Hepatocyte (in vitro differentiated cells): Measurements from ENCODE around the gene OR6B3. TPM values are rescaled to one million over a fixed set of nuclear protein-coding genes. Genes with fewer than 3 reads are reported as not detected.

Source experiments
- DNase-seq: peaks from one replicate; pipeline ENCODE4 v3.0.0-alpha.2; 2016; ENCODE audit warnings: low spot score
- H2AFZ ChIP-seq: fragments of 200-600 bp; sonication (generic); 2 replicates; pipeline ENCODE4 v1.6.0; 2016; ENCODE audit warnings: antibody characterized with exemption, mild to moderate bottlenecking
- H3K27ac ChIP-seq: fragments of 200-600 bp; sonication (generic); 2 replicates; pipeline ENCODE4 v1.5.1; 2016; ENCODE audit warnings: mild to moderate bottlenecking
- H3K27me3 ChIP-seq: fragments of 200-600 bp; sonication (generic); 2 replicates; pipeline ENCODE4 v1.6.1; 2016
- H3K36me3 ChIP-seq: fragments of 200-600 bp; sonication (generic); replicated peaks from 2 replicates; pipeline ENCODE4 v1.5.1; 2016; ENCODE audit warnings: low read depth; ENCODE audit not compliant: insufficient read depth
- H3K4me1 ChIP-seq: fragments of 200-600 bp; sonication (generic); 2 replicates; pipeline ENCODE4 v1.5.1; 2016; ENCODE audit warnings: mild to moderate bottlenecking, moderate library complexity; ENCODE audit not compliant: insufficient read depth
- H3K4me2 ChIP-seq: fragments of 200-600 bp; sonication (generic); 2 replicates; pipeline ENCODE4 v1.6.0; 2016
- H3K4me3 ChIP-seq: fragments of 200-600 bp; sonication (generic); 2 replicates; pipeline ENCODE4 v1.5.1; 2016; ENCODE audit warnings: mild to moderate bottlenecking
- H3K79me2 ChIP-seq: fragments of 200-600 bp; sonication (generic); 2 replicates; pipeline ENCODE4 v1.6.0; 2017; ENCODE audit warnings: mild to moderate bottlenecking
- H3K9me2 ChIP-seq: fragments of 200-600 bp; sonication (generic); replicated peaks from 2 replicates; pipeline ENCODE4 v1.6.0; 2017; ENCODE audit warnings: mild to moderate bottlenecking; ENCODE audit not compliant: insufficient read depth
- H3K9me3 ChIP-seq: fragments of 200-600 bp; sonication (generic); 2 replicates; pipeline ENCODE4 v1.5.1; 2016; ENCODE audit warnings: low read depth, mild to moderate bottlenecking
- H4K20me1 ChIP-seq: fragments of 200-600 bp; sonication (generic); 2 replicates; pipeline ENCODE4 v1.6.0; 2016; ENCODE audit warnings: mild to moderate bottlenecking; ENCODE audit not compliant: insufficient read depth, poor library complexity, severe bottlenecking
- CTCF ChIP-seq: fragments of 200-600 bp; sonication (generic); IDR thresholded peaks from 2 replicates; pipeline ENCODE4 v1.5.1; 2016; ENCODE audit warnings: antibody characterized with exemption, mild to moderate bottlenecking; ENCODE audit not compliant: poor library complexity
- EZH2 ChIP-seq: fragments of 200-600 bp; sonication (generic); IDR thresholded peaks from 2 replicates; pipeline ENCODE4 v1.6.1; 2016; ENCODE audit warnings: antibody characterized with exemption, mild to moderate bottlenecking, borderline replicate concordance
- EZH2phosphoT487 ChIP-seq: fragments of 200-600 bp; sonication (generic); IDR thresholded peaks from one replicate; pipeline ENCODE4 v1.6.1; 2018; ENCODE audit warnings: antibody characterized with exemption, mild to moderate bottlenecking, low read depth, moderate library complexity; ENCODE audit not compliant: unreplicated experiment, severe bottlenecking
- WGBS: methylation state at CpG from one replicate; pipeline ENCODE4 v1.1.6; 2016; ENCODE audit warnings: low lambda C conversion rate; ENCODE audit errors: missing lambda C conversion rate; 5-methylcytosine and 5-hydroxymethylcytosine counted together
- polyA plus RNA-seq: library from polyadenylated mRNA; unstranded; fragments of >200 nt; fragmentation: Nextera tagmentation; extraction: Ambion mirVana; gene quantifications from 2 replicates; pipeline ENCODE4 v1.2.1, GENCODE V29; 2016
- total RNA-seq: library from RNA; depleted of rRNA; stranded (reverse); fragments of >200 nt; gene quantifications from 2 replicates; pipeline ENCODE4 v1.2.3, GENCODE V29; 2014

The OR6B3 gene
- total and polyA plus RNA-seq, 2 experiments from 2014 or later, result not detected

DNA sequence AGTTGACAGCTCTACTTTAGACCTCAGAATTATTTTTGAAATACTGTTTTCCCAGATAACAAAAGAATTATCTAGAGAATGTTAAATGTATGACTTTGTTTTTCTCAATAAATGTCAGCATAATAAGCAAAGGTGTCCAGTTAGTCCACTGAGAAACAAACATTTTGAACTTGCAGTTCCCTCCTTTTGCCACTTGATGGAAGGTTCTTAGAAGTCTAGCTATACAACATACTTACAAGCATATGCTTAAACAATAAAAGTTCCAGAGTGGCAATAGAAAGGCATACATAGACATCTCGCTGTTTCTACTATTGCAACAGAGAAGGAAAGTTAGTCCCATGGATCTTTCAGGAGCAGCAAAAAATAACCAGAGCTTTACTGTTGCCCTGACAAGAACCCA is 40.0 kb downstream of the OR6B3 start:
- Histone ChIP-seq H3K9me2 (no peaks in the 10 kb centered on the region), H2AFZ (no peak overlapping the region), H3K36me3 (no peaks in the 10 kb centered on the region), H3K4me3 (no peak overlapping the region), H3K79me2 (no peaks in the 10 kb centered on the region), H4K20me1 (no peaks in the 10 kb centered on the region), H3K27ac (no peak overlapping the region), H3K4me1 (no peaks in the 10 kb centered on the region), H3K4me2 (no peak overlapping the region), H3K9me3 (no peaks in the 10 kb centered on the region), H3K27me3 (no peaks in the 10 kb centered on the region)
- whole genome bisulfite sequencing, result 100% methylated on average over 1 of the region's 1 CpG
- DNase-seq, result peak; percentile 4
- peak; percentile 14 for TF ChIP-seq CTCF
- TF ChIP-seq EZH2, result no peak

GRCh38 chr2:240002983-240003382 is 50.3 kb downstream of the OR6B3 start:
- no peak overlapping the region for H3K4me2 ChIP-seq
- H3K9me3 ChIP-seq, result no peaks in the 10 kb centered on the region

DNA sequence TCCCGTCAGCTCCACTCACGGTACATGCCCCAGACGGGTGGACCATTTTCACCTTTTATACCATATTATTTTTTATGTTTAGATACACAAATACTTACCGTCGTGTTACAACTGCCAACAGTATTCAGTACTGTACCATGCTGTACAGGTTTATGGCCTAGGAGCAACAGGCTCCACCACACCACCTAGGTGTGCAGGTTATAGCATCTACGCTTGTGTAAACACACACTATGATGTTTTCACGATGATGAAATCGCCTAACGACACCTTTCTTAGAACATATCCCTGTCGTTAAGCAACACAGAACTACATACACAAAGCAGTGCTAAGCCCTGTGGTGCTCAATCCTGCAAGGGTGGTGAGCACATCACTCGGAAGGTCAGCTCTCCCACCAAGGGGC is 52.6 kb downstream of the OR6B3 start:
- H3K4me1 ChIP-seq, result no peaks in the 10 kb centered on the region
- TF ChIP-seq EZH2phosphoT487 (no peak), CTCF (no peak), EZH2 (no peak)
- H3K9me2 ChIP-seq, result no peaks in the 10 kb centered on the region
- no peak overlapping the region for H3K4me3 ChIP-seq
- no peaks in the 10 kb centered on the region for H3K9me3 ChIP-seq
- no peaks in the 10 kb centered on the region for H3K36me3 ChIP-seq
- DNase-seq, result no peak
- H4K20me1 ChIP-seq, result peaks cover 3% of the 10 kb centered on the region
- no peak overlapping the region for H3K27ac ChIP-seq
- no peaks in the 10 kb centered on the region for H3K79me2 ChIP-seq
- no peak overlapping the region for H2AFZ ChIP-seq
- no peak overlapping the region for H3K4me2 ChIP-seq
- H3K27me3 ChIP-seq, result no peaks in the 10 kb centered on the region
- 90% methylated on average over 11 of the region's 11 CpGs for WGBS

More at GRCh38 chr2:240002983-240003382, 50.3 kb downstream of the OR6B3 start:
- H3K4me1 ChIP-seq, result no peaks in the 10 kb centered on the region
- H3K36me3 ChIP-seq, result no peaks in the 10 kb centered on the region
- no peak overlapping the region for H3K4me3 ChIP-seq
- H3K79me2 ChIP-seq, result no peaks in the 10 kb centered on the region
- H2AFZ ChIP-seq, result no peak overlapping the region
- TF ChIP-seq CTCF (no peak), EZH2phosphoT487 (no peak), EZH2 (no peak)
- H3K9me2 ChIP-seq, result no peaks in the 10 kb centered on the region
- no peaks in the 10 kb centered on the region for H3K27me3 ChIP-seq
- no peak overlapping the region for H3K27ac ChIP-seq
- peaks cover 3% of the 10 kb centered on the region for H4K20me1 ChIP-seq
- no peak for DNase-seq
- WGBS, result 86% methylated on average over 7 of the region's 7 CpGs
